Psoas muscle (tissue), 8 donors: ENCODE measurements around the gene DNAH9. TPM values are rescaled to one million over a fixed set of nuclear protein-coding genes. Genes with fewer than 3 reads are reported as not detected.

Experiments used
- ATAC-seq, 4 donors: fragments of 200-7000 bp; cut with Tn5 transposase; one replicate each; pipeline ENCODE4 v1.9.1; 2020; ENCODE audit warnings: moderate library complexity in 3 of 4, mild to moderate bottlenecking in 2 of 4
- DNase-seq, 2 donors: peaks; one replicate each; pipeline ENCODE4 v3.0.0-alpha.2; 2020
- H3K27ac ChIP-seq: fragments of 200-600 bp; one replicate; pipeline ENCODE4 v1.8.0; 2022
- H3K27me3 ChIP-seq, 3 donors: fragments of 200-600 bp in 1 of 3; one replicate each; pipeline versions ENCODE4 v1.6.1 to v1.8.0; 2013 to 2022; ENCODE audit warnings: low read length in 2 of 3, mild to moderate bottlenecking in 2 of 3, moderate library complexity in 1 of 3; ENCODE audit not compliant: insufficient read depth in 3 of 3
- H3K36me3 ChIP-seq, 2 donors: fragments of 200-600 bp in 1 of 2; one replicate each; pipeline versions ENCODE4 v1.6.1 to v1.8.0; 2013 to 2022; ENCODE audit warnings: low read depth in 1 of 2, mild to moderate bottlenecking in 1 of 2, moderate library complexity in 1 of 2; ENCODE audit not compliant: insufficient read depth in 1 of 2
- H3K4me1 ChIP-seq: fragments of 200-600 bp; one replicate; pipeline ENCODE4 v1.8.0; 2022
- H3K4me3 ChIP-seq: fragments of 200-600 bp; one replicate; pipeline ENCODE4 v1.8.0; 2022; ENCODE audit warnings: mild to moderate bottlenecking
- H3K9me3 ChIP-seq: fragments of 200-600 bp; one replicate; pipeline ENCODE4 v1.8.0; 2022
- CTCF ChIP-seq: fragments of 200-600 bp; IDR thresholded peaks from one replicate; pipeline ENCODE4 v1.8.0; 2022; ENCODE audit warnings: antibody characterized with exemption
- WGBS, 3 donors: extraction: QIAGEN DNeasy Blood & Tissue Kit; methylation state at CpG; one replicate each; pipeline versions ENCODE4 v1.1.6 to v1.1.7; 2013; 5-methylcytosine and 5-hydroxymethylcytosine counted together
- intact Hi-C, 2 donors: fragments of 100-400 bp; cut with DNase I; formaldehyde crosslinking; loops; one replicate each; pipeline versions ENCODE4 v1.11.0 to v1.14.2; 2022
- polyA plus RNA-seq, 3 donors: library from polyadenylated mRNA; stranded (reverse); fragments of 200-250 nt; gene quantifications; one replicate each; pipeline ENCODE4 v1.2.3, GENCODE V29; 2013
- total RNA-seq, 4 donors: library from RNA; stranded (reverse); fragmentation: NEBNext Ultra II Directional in 2 of 4; extraction: Animal tissue kit (Norgen Biotek cat#: 25700) in 2 of 4; gene quantifications; one replicate each; pipeline versions ENCODE4 v1.2.1 to v1.2.4, GENCODE V29; 2021 to 2023
- donor health status: healthy with polysubstance abuse.
- donor health status: DM: no; HTN: no; CAD: no; lungs with moderate emphysema.
- donor health status: Bipolar disorder and iron deficiency.
- donor health status: healthy.
- donor health status: DM: yes; HTN: yes; CAD: no.
- donor health status: DM: no; HTN: no; CAD: no.
- donor health status: DM: no; HTN: no; CAD: no.
- donor health status: DM: yes; HTN: yes; CAD: no.

DNAH9 gene
- total and polyA plus RNA-seq, 7 donors: 0.01 to 0.05 TPM; not detected in 5

GRCh38 chr17:11997147-11997971 is 399.1 kb downstream of the DNAH9 start, which contains the start of gene ZNF18:
ZNF18 (minus strand) TSS chr17:11997475; CDS start chr17:11992829, 4,646 bp downstream.
- Histone ChIP-seq H3K27ac (peak within 1 kb of the TSS; percentile 93), H3K36me3 (peaks cover 0 to 7% of the 10 kb centered on the region in 2 donors), H3K4me3 (peak within 1 kb of the TSS; percentile 96), H3K9me3 (no peaks in the 10 kb centered on the region), H3K27me3 (no peaks in the 10 kb centered on the region), H3K4me1 (peaks cover 10% of the 10 kb centered on the region)
- DNase-seq: peak; percentile 98 to 99
- peak; percentile 97 to 100 (median 99) for ATAC-seq
- intact Hi-C loops: loop anchor here (2.0 to 10.0 kb wide), 2 partner anchors 23 to 1303 kb away; partner anchors contain the start of genes ADPRM (in 1 of the 2), MAP2K4 (in 1 of the 2) and SCO1 (in 1 of the 2)
- TF ChIP-seq CTCF: no peak
- WGBS, 3 donors: 0 to 1% (median 0%) methylated on average over 50 to 74 of the region's 74 CpGs

GRCh38 chr17:11997972-11998233 is 399.6 kb downstream of the DNAH9 start:
- Histone ChIP-seq H3K27ac (peak overlapping the region; percentile 93), H3K4me1 (peaks cover 10% of the 10 kb centered on the region), H3K9me3 (no peaks in the 10 kb centered on the region), H3K4me3 (peak overlapping the region; percentile 96), H3K36me3 (peaks cover 0 to 2% of the 10 kb centered on the region in 2 donors), H3K27me3 (no peaks in the 10 kb centered on the region)
- no peak for TF ChIP-seq CTCF
- 43 to 56% (median 52%) methylated on average over 4 of the region's 4 CpGs for WGBS, 3 donors
- DNase-seq: no peak
- peak in 1 of 4 donors; percentile 1 for ATAC-seq
- intact Hi-C loops: loop anchor here (2.0 to 10.0 kb wide), 2 partner anchors 23 to 1303 kb away; partner anchors contain the start of genes MAP2K4 (in 2 of the 2), ADPRM (in 1 of the 2) and SCO1 (in 1 of the 2)

- intact Hi-C loops: loop anchor here in 1 of 2 donors (2.0 to 10.0 kb wide), 2 partner anchors 21 to 1305 kb away; partner anchors contain the start of genes ADPRM, MAP2K4 and SCO1
- no peak overlapping the region for H3K27ac ChIP-seq
- ATAC-seq: no peak
- no peak for DNase-seq
- H3K36me3 ChIP-seq: no peaks in the 10 kb centered on the region
- no peaks in the 10 kb centered on the region for H3K27me3 ChIP-seq
- peaks cover 10% of the 10 kb centered on the region for H3K4me1 ChIP-seq
- H3K4me3 ChIP-seq: no peak overlapping the region
- TF ChIP-seq CTCF: no peak
- no peaks in the 10 kb centered on the region for H3K9me3 ChIP-seq
- WGBS, 3 donors: 79 to 85% (median 84%) methylated on average over 5 of the region's 5 CpGs
Measured at GRCh38 chr17:11999696-12000095, 401.4 kb downstream of the DNAH9 start.

- no peaks in the 10 kb centered on the region for H3K27me3 ChIP-seq
- ATAC-seq (no peak), DNase-seq (no peak)
- H3K4me1 ChIP-seq: no peaks in the 10 kb centered on the region
- intact Hi-C loops: no loop called here
- H3K36me3 ChIP-seq: no peaks in the 10 kb centered on the region
- H3K4me3 ChIP-seq: no peak overlapping the region
- no peak overlapping the region for H3K27ac ChIP-seq
- H3K9me3 ChIP-seq: no peaks in the 10 kb centered on the region
- no peak for TF ChIP-seq CTCF
- 78 to 85% (median 80%) methylated on average over 5 of the region's 5 CpGs for WGBS, 3 donors
Measured at GRCh38 chr17:12007466-12007865, 409.2 kb downstream of the DNAH9 start.
